GM06990 (cell line): ENCODE measurements around the gene PHACTR3.

Experiments
- DNase-seq: peaks from one replicate; pipeline ENCODE4 v3.0.0-alpha.2; 2011; ENCODE audit not compliant: insufficient read length; ENCODE audit errors: extremely low read depth
- H3K27me3 ChIP-seq: replicated peaks from 2 replicates; pipeline ENCODE4 v1.6.0; 2011; ENCODE audit warnings: low read length; ENCODE audit not compliant: control insufficient read depth, insufficient read depth
- H3K36me3 ChIP-seq: 2 replicates; pipeline ENCODE4 v1.5.1; 2011; ENCODE audit warnings: low read length; ENCODE audit not compliant: control insufficient read depth, insufficient read depth
- H3K4me3 ChIP-seq: replicated peaks from 2 replicates; pipeline ENCODE4 v1.5.1; 2011; ENCODE audit warnings: low read depth, mild to moderate bottlenecking, control low read depth, low read length
- TF ChIP-seq, protein P1 (sequence below): IDR thresholded peaks from 2 replicates; pipeline ENCODE4 v1.5.1; 2011; ENCODE audit warnings: low read length, control low read depth, mild to moderate bottlenecking, inconsistent platforms; ENCODE audit not compliant: insufficient read depth, poor library complexity, severe bottlenecking

PHACTR3 gene

DNA sequence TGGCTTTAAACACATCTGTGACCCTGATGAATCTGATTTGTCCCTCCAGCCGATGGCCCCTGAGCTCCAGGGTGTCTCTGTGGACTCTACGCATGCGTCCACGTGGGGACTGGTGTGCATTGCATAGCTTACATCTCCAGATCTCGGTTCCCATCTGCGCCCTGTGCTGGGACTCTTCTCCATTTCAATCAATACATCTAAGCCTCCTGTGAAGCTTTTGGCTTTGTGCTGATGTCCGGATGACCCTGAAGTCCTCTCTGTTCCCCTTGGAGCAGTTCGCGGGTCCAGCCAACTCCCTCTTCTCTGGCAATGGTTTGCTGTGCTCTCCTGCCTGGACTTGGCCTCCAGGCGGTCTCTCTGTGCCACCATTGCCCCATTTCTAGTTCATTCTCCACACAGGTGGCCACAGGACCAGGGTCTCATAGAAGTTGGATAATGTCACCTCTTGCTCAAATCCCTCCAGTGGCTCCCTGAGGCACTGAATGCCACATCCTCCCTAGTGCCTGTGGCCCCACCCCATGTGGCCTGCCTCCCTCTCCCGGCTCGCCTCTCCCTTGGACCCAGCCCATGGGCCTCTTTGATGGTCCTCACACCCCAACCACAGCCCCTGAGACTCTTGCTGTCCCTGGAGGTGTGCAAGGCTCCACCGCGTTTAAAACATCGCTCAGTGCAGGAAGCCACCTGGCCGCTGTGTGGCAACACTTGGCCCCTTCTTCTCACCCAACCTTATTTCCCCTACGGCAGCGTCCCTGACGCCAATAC lies 173.7 kb downstream of the PHACTR3 start:
- DNase-seq: no peak
- H3K36me3 ChIP-seq: no peaks in the 10 kb centered on the region
- H3K27me3 ChIP-seq: no peaks in the 10 kb centered on the region
- TF ChIP-seq, protein P1, sequence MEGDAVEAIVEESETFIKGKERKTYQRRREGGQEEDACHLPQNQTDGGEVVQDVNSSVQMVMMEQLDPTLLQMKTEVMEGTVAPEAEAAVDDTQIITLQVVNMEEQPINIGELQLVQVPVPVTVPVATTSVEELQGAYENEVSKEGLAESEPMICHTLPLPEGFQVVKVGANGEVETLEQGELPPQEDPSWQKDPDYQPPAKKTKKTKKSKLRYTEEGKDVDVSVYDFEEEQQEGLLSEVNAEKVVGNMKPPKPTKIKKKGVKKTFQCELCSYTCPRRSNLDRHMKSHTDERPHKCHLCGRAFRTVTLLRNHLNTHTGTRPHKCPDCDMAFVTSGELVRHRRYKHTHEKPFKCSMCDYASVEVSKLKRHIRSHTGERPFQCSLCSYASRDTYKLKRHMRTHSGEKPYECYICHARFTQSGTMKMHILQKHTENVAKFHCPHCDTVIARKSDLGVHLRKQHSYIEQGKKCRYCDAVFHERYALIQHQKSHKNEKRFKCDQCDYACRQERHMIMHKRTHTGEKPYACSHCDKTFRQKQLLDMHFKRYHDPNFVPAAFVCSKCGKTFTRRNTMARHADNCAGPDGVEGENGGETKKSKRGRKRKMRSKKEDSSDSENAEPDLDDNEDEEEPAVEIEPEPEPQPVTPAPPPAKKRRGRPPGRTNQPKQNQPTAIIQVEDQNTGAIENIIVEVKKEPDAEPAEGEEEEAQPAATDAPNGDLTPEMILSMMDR: no peak
- no peak overlapping the region for H3K4me3 ChIP-seq

DNA sequence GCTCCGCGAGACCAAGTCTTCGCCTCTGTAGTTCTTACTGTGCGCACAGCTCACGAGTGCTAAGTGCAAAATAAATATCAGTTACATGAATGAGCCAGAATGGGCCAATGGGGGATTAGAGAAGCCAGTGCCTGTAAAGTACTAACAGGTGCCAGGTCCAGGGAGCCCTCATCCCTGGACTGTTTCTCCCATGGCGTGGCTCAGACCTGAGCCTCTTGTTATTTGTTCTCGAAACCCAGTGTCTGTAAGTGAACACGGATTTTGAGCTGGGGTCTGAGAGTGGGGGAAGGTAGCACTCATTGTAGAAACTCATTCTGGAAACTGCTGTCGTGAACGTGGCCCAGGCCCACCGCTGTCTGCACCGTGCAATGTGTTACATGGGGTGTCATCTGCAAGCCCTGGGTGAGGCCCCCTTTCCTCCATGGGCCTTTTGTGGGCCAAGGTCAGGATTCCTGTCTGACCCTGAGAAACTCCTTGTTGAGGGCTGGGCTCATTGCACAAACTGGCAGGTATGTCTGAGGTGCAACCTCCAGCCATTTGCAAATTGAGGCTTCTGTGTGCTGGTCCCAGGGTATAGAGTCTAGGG lies 174.4 kb downstream of the PHACTR3 start:
- Histone ChIP-seq H3K27me3 (no peaks in the 10 kb centered on the region), H3K4me3 (no peak overlapping the region), H3K36me3 (no peaks in the 10 kb centered on the region)
- DNase-seq: no peak
- TF ChIP-seq, protein P1: no peak

DNA sequence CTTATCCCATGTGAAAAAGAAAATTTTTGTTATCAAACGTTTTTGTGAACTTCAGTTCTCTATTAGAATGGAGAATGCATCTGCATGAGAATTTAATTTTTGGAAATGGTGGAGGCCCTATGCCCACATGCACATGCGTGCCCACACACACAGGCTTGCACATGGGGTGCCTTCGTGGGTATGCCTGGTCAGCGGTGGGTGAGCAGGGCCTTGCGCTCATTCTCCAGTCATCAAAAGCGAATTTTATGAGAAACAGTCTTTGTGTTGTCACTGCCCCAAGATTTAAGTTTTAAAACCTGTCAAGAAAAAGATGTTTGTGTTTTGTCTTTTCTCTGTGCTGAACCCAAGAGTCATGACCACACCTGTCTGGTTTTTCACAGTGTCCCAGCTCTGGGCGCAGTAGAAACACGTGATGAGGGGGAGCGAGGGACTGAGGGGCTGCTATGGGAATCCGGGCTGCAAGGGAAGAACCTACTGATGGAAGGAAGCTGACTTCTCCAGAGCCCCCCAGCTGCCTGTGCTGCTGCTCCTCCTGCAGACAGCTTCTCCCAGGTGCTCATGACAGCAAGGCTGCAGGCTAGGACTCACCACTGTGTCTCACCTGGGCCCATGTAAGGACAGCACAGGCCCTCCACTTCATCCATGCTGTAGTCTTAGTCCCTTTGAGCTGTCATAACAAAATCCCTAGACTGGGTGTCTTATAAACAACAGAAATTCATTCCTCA lies 175.5 kb downstream of the PHACTR3 start:
- no peak for DNase-seq
- TF ChIP-seq, protein P1: no peak
- Histone ChIP-seq H3K36me3 (no peaks in the 10 kb centered on the region), H3K4me3 (no peak overlapping the region), H3K27me3 (no peaks in the 10 kb centered on the region)

DNA sequence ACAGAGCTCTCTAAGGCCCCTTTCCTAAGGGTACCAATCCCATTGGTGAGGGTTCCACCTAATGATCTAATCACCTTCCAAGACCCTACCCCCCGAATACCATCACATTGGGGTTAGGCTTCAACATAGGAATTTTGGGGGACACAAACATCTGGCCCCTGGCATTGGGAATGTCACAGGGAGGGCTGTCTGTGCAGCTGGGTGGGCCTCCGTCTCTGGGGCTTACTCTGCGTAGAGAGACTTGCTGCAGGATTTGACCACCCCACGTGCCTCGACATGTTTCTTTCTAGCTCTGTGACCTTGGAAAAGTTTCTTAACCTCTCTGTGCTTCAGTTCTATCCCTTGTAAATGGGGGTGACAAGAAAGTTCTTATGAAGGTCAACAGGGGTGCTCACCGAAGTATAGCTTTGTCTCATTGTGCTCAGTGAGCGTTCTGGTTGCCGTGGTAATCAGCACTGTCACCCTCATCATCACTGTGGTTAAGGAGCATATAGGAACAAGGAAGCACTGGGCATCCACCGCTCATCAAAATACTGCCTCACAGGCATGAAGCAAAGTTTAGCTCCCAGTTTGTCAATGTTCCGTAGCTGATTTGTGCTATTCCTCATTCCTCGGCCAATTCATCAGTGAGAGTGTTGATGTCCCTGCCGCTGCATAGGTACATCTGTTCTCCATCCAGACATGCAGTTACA lies 176.3 kb downstream of the PHACTR3 start:
- H3K4me3 ChIP-seq: no peak overlapping the region
- H3K27me3 ChIP-seq: no peaks in the 10 kb centered on the region
- DNase-seq: no peak
- TF ChIP-seq, protein P1: no peak
- H3K36me3 ChIP-seq: no peaks in the 10 kb centered on the region

DNA sequence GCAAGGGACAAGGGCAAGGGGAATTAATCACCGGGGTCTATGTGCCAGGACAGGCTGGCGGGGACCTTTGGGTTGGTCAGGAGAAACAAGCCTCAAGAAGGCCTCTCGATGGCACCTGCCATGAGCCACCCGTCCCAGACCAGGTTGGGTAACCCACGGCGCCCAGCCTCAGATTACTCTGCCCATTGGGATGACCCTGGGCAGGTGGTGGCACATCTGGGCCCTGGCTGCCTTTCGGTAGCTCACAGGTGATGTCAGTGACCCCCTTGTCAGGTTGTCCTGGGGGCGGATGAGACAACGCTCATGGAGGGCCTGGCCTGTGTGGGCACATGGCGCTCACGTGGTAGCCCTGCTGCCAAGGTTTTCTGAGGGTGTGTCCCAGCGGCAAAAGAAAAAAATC lies 176.9 kb downstream of the PHACTR3 start:
- TF ChIP-seq, protein P1: no peak
- Histone ChIP-seq H3K36me3 (no peaks in the 10 kb centered on the region), H3K27me3 (no peaks in the 10 kb centered on the region), H3K4me3 (no peak overlapping the region)
- no peak for DNase-seq
